ENCODE results near the gene GPR137B.
A peak's percentile ranks its signal among the peaks of the same experiment; 100 is the strongest.
"Not testable (repeated sequence)": the region's sequence is repeated elsewhere in the genome, so short reads cannot be mapped to it uniquely, and the experiment has no call there.

The GPR137B gene

DNA sequence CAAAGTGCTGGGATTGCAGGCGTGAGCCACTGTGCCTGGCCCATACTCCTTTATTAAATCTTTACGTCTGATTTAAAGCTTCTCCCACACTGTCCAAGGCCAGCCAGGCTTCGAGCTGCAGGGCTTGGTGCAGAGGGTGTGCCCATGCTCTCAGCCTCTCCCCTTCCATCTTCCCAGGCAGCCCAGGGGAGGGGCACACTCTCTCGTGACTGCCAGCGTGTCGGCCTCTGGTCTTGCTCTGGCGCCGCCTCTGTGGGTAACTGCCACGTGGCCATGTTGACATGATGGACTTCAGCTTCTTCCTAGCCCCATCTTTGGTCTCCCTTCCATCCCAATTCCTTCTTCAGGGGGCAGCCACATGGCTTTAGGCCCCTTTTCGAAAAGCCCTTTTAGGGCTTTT is 4.7 kb downstream of the GPR137B start:
- no peak for DNase-seq

DNA sequence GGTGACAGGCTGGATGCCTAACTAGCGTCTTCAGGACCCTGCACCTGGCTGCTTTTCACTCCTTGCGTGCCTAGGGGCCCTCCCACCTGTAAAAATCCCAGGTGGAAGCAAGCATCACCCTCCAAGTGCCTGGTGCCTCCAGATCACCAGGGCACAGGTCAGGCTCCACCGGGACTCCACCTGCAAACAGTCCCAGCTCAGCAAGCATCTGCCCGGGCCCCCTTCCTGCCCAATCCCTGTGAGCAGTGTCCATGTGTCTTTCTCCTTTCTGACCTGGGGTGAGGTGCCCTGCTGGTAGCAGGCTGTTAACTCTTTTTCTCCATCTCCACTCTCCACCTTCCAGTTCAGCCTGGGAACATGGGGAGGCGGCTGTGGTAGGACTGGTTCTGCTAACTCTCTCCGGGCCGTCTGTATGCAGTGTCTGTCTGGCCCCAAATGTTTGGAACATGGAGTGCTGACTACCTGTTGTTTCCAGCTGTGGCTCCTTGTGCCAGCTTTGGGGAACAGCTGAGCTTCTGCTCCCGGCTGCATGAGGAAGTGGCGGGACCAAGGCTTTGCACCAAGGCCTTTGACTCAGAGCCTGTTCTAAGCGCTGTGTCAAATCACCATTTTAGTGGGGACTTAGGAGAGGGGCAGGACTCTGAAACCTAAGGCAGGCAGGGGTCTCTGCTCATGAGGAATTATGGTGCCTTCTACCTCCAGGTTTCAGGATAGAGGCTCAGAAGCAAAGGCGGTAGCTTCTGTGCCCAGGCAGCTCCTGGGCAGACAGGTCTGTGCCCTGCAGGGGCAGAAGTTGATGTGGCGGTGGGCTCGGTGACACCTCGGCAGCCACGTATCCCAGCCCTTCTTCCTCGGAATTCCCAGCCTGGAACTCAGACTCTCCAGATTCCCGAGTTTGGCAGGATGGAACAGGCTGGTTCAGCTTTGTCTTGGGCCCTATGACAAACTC is 5.5 kb downstream of the GPR137B start:
- no peak for DNase-seq

DNA sequence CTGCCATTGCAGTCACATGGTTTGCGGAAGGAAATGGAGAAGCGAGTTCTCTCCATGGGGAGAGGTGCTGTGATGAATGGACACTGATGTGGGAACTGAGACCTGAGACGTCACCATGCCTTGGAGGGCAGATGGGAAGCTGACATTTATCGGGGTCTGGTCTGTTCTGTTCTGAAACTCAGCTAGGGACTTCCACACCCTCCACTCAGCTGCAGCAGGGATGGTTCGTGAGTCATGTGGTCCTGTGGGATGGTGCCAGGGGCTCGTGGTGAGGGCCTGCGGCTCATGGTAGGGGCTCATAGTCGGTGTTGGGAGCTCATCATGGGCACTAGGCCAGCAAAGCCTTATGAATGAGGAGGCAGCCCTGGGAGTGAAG is 6.1 kb downstream of the GPR137B start:
- DNase-seq, result no peak

DNA sequence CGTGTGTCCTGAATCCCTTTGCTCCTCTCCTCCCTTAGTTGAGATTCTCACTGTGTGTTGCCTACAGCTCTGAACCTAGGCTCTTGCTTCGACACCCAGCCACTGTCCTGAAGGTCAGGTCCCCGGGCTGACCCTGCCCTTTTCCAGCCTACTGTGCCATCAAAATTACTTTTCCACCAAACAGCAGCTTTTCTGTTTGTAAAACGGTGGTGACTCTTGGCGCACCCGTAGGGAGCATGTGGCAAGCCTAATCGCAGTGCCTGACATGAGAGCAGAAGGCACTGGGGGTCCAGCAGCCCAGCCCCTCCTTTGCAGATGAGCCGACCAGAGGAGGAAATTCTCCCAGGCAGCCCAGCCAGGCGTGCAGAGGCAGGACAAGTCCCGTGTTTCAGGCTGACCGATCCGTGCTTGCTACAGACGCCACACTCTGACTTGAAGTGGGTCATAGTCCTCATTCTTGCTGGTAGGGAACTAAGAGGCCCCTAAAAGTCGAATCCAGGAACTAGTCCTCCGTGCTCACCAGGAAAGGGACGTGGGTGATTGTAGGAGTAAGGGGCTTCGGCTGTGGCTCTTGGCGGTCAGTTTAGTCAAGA is 6.8 kb downstream of the GPR137B start:
- no peak for DNase-seq

DNA sequence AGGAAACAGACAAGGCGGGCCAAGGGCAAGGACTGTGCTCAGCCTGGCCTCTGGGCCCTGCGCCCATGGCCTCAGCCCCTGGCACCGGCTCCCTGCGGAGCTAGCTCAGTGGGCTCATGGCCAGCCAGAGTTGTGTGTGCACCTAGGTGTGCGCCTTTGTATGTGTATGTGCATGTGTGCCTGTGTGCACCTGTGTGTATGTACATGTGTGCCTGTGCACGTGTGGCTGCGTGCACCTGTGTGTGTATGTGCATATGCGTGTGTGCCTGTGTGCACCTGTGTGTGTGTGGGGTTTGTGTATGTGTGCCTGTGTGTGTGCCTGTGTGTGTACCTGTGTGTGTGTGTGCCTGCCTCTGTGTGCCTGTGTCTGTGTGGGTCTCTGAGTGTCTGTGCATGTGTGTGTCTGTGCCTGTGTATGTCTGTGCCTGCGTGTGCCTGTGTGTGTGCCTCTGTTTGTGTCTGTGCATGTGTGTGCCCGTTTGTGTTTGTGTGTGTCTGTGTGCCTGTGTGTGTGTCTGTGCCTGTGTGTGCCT is 7.4 kb downstream of the GPR137B start:
- no peak for DNase-seq

DNA sequence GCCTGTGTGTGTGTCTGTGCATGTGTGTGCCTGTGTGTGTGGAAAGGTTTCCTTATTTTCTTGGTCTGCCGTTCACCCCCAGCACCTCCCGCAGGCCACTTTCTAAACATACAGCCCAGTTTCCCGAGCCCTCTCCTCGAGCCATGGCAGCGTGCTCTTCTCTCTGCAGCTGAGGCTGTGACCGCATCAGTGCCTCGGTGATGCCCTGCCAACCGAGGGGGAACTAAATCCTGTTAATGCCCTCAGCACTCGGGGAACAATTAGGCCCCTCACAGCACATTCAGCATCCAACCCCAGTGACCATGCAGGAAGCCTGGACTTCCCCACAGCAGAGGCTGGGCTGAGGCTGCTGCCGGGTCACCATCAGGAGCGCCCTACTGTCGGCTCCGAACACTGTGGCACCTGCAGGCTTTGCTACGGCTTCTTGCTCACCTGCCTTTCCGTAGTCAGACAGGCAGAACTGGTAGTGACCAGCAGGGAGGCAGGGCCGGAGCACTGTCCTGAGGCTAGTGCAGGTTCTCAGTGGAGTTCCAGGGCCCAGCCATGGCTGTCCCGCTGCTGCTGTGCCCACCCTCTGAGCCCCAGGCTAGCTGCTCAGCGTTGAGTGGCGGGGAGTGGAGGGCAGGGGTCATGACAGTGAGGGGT is 8.1 kb downstream of the GPR137B start:
- DNase-seq, result no peak

DNA sequence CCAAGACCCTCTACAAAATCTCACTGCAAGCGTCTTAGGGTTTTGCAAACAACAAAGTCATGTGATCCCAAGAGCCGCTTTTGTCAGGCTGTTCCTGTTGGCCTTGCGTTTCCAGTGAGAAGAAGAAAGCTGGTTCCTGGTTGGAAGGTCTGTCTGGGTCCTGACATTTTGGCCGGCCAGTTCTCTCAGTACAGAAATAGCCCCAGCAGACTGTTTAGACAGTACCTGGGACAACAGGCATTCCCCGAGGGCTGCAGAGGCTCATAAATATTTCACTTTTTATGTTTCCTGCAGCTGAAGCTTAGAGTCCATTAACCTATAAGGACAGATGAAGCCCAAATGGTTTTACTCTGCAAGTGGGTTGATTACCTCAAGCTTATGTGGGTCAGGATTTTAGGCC is 8.6 kb downstream of the GPR137B start:
- no peak for DNase-seq

DNA sequence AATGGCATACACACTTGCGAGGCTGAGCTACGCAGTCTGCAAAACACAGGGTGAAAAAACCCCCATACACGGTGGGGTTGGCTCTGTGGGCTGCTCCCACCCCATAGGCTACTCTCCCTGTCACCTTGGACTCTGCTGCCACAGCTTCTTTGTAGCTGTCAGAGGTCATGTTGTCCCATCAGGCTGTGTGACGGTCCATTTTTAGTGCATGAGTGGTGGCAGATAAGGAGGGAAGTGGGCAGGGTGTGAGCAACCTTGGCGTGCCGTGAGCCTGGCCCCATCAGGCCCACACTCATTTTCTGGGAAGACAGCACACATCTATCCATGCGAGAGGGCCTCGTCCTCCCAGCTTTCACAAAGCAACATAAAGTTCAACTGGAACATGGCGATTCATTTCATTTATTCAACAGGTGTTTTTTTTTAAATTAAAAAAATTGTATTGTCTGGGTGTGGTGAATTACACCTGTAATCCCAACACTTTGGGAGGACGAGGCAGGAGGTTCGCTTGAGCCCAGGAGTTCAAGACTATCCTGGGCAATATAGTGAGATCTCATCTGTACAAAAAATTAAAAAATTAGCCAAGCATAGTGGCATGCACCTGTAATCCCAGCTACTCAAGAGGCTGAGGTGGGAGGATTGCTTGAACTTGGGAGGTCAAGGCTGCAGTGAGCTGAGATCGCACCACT is 9.5 kb downstream of the GPR137B start:
- peak; percentile 18 for DNase-seq

DNA sequence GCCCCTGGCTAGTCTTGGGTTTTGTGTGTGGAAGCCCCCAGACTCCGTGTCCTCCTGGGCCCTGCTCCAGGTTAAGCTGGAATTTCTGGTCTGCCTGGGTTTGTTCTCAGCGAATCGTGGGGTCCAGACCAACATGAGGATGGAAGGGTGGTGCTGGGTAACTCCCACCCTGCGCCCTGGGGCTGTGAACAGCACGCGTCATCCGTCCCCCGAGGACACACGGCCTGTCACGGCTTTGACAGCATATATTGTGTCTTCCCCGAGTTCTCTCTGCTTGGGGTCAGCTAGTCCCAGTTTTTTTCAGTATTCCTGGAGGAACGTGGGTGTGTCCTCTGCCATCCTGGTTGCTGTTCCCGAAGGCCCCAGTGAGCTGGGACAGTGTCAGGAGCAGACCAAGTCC is 11.8 kb downstream of the GPR137B start:
- no peak for DNase-seq

DNA sequence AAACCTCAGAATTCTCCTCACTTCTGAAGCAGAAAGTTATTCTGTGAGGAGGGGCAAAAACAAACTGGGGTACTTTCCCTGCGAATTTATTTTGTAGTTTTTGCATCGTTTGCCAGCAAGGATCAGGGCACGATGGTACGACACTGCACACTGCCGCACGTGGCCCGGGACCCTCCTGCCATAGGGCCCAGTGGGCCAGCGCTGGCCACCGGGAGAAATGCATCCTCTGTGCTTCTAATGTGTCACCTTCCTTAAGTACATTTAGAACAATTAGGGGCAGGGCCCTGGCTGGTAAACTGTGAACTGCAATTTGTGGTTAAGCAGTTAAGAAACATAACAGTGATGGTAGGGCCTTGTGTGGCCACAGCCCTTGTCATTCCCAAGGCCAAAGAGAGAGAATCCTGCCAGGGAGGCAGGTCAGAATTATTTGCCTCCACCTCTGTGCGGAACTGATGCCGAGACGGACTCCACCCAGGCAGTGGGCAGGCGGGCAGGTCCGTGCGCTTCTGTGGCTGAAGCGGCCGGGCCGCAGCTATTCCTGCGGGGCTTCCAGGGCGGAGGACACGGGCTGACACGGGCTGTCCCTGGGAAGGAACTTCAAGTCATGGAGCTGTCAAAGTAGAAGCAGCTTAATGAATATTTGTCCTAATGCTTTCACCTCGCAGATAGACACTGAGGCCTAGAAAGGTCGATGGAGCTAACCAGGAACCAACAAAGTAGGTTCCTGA is 12.5 kb downstream of the GPR137B start:
- peak; percentile 25 for DNase-seq

DNA sequence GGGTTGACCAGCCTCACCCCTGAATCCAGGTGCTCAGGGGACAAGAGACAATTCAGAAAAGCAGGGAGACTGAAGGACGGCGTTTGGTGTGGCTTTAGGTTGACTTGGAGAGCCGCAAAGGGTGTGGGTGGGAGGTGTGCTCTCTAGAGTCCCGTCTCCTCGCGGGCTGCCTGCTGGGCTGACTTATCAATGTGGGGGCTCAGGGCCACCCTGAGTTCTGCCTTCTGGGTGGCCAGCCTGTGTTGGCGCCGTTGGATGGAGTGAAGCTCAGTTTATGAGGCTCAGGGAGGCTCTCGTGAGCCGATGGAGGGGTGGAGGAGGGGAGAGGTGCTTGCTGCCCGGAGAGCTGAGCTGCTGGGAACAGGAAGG is 13.0 kb downstream of the GPR137B start:
- DNase-seq, result no peak

DNA sequence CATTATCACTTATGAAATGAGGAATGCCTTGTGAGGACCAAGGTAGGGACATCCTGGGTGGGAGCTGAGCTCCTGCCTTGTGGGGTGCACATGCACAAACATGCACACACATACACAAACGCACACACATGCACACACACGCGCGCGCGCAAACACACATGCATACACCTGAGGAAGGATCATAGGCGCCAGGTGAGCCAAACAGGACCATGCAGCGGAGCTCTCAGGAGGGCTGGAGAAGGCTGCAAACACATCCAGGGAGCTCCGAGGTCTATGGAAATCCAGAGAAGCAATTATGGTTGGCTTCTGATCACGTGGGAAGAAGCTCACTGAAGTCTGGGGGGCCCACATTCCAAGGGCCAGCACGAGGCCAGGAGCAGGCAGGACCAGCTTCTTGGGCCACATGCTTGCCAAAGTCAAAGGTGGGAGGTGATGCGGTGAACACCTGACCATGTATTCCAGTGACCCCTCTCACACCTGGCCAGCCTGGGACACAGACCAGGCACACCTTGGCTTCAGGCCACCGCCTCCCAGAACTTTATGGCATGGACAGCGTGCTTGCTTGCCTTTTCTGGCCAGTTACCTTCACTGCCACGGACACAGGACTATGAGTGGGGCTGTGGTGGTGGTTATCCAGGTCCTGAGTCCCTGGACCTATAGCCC is 13.6 kb downstream of the GPR137B start:
- no peak for DNase-seq

DNA sequence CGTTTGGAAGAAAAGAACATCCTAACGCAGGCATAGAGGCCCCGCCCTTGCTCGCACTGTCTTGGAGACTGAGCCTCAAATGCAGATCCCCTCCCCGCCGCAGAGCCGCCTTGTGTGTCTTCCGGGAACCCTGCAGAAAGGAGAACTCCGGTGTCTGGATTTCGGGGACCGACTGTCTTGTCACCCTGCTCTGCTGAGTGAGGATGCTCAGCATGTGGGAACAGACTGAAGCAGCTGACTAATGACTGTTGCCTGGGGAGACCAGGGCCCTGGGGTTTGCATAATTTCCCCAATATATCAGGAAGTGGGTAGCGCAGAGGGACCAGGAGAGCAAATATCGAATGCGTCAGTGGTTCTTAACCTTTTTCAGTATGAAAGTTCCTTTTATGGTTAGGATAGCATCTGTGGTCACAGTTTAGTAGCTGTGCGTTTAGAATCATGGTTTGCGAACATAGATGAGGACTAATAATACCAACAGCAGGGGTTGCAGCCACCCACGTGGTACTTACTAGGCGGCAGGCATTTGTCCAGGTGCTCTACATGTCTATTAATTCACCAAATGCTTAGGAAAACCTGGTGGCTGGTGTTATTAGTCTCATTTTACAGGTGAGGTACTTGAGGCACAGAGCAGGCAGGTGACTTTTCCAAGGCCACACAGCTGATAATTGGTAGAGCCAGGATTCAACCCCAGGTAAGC is 14.3 kb downstream of the GPR137B start:
- DNase-seq, result peak; percentile 76

DNA sequence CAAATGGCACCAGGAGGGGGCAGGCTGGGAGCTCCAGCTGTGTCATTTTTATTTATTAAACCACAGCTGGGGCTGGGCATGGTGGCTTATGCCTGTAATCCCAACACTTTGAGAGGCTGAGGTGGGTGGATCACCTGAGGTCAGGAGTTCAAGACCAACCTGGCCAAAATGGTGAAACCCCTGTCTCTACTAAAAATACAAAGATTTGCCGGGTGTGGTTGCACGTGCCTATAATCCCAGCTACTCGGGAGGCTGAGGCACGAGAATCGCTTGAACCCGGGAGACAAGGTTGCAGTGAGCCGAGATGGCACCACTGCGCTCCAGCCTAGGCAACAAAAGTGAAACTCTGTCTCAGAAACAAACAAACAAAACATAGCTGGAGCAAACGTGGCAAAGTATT is 15.7 kb downstream of the GPR137B start:
- not testable (repeated sequence) for DNase-seq

DNA sequence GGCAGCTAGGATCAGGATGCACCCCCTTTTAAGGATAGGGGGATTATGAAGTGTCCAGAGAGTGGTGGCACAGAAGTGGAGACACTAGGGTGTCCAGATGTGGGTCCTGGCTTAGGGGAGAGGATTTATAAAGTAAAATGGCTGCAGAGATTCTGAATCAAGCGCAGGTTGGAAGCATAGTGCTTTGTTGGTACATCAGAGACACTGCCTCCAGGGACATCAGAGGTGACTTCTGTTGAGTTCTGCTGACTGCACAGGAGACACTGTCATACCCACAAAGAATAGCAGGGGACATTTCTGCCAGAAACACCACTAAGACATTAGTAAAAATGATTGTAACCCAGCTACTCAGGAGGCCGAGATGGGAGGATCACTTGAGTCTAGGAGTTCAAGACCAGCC is 16.4 kb downstream of the GPR137B start:
- no peak for DNase-seq

DNA sequence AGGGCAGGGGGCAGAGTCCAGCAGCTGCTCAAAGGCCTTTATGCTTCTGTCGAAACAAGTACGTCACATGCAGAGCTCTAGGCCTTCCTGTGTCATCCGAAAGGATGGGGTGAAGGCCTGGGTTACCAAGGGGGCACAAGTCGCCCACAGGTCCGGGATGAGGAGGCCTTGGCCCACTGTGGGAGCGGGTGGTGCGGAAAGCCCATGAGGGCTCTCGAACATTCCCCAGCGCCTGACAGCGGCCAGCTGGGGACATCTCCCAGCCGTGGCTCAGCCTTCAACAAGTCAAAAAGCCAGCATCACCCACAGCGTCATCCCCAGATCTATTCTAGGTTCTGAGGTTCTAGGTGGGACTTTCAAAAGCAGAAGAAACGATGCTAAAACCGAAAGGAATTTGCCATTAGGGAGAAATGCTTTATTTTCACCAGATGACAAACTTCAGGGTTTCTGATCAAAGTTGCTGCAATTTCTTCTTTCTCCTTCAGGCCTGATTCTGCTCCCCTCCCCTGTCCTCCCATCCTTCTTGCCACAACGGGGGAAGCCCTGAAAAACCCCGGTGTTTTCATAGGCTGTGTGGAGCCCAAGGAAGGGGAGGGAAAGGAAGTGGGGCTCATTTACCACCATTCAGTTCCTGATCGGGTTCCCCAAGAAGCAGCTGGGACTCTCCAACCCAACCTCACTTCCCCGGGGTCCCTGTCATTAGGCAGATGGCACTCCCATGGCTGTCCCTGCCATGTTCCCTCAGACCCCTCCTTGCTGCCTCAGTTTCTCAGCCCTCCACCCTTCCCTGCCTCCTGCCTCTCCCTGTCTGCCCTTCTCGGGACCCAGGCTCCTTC is 17.6 kb downstream of the GPR137B start:
- no peak for DNase-seq

DNA sequence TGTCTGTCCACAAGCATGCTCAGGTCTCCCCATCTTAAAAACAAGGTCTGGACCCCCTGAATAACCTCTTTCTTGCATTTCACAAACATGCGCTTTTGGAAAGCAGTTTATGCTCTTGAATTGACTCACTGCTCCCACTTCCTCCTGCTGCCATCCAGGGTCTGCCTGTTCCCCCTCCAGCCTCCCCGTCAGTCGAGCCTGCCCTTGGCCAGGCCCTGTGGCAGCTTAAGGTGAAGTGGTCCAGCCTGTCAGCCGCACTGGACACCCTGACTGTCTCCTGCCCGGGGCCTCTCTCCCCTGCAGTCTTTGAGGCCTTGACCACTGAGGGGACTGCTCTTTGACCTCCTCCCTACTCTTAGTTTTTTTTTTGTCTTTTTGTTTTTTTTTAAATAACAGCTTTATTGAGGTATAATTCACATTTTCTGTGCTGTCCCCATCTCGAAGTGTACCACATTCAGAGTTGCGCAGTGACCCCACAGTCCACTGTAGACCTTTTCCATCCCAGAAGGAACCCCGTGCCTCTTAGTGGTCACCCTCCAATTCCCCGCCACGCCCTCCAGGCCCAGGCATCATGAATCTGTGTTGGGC is 18.3 kb downstream of the GPR137B start:
- no peak for DNase-seq

DNA sequence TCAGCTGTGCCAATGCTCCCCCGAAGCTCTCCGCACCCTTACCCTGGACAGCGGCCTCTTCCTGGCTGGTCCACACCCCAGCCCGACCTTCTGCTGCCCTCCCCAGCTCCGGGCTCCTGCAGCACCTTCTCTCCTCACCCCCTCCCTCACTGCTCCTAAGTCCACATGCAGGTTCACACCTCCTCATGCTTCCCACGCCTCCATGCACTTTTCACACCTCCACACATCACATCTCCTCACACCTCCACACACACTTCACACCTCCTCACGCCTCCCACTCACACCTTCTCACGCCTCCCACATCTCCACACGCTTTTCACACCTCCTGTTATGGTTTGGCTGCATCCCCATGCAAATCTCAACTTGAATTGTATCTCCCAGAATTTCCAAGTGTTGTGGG is 18.9 kb downstream of the GPR137B start:
- DNase-seq, result no peak

DNA sequence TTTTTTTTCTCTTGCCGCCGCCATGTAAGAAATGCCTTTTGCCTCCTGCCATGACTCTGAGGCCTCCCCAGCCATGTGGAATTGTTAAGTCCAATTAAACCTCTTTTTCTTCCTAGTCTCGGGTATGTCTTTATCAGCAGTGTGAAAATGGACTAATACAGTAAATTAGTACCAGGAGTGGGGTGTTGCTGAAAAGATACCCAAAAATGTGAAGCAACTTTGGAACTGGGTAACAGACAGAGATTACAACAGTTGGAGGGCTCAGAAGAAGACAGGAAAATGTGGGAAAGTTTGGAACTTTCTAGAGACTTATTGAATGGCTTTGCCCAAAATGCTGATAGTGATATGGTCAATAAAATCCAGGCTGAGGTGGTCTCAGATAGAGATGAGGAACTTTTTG is 19.4 kb downstream of the GPR137B start:
- DNase-seq, result not testable (repeated sequence)

Data from hematopoietic multipotent progenitor cell treated with erythropoietin and hydrocortisone succinate and interleukin-3 and kit ligand, for 6 days (in vitro differentiated cells).